NCI-H82 (cell line): ENCODE results near the gene MRPL47.
A peak's percentile ranks its signal among the peaks of the same experiment; 100 is the strongest.
"Not testable (repeated sequence)": the region's sequence is repeated elsewhere in the genome, so short reads cannot be mapped to it uniquely, and the experiment has no call there.

Experiments
- DNase-seq: peaks from one replicate; lab custom pipeline; 2025; lab: John Stamatoyannopoulos, UW

MRPL47 gene

DNA sequence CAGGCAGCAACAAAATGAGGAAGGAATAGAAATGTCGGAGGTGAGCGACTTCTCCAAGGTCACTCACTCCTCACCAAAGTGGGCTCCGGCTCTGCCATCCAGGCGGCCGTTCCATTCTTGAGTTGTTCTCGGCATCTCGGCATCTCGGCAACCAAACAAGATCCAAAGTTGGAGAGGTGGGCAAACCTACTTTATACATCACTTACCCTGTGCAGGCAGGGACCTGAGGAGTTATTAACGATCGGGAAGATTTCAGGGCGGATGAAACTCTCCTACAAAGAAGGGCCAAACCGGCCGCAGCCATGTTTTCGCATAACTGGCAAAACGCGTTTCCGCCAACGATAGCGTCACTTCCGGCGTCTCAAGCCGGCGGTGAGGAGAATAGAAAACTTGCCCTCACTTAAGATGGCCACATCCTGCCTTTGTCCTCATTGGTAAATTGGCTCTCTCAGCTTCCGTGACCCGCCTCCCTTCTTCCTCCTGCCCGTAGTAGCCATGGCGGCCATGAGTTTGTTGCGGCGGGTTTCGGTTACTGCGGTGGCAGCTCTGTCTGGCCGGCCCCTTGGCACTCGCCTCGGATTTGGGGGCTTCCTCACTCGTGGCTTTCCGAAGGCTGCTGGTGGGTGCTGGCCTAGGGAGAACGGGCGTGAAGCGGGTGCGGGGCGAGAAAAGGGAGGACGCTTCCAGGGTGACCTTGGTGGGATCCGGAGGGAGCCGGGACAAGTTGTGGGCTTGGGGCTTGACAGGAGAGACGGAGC lies at the start of gene MRPL47, which contains the start of gene NDUFB5:
MRPL47 (minus strand) TSS at position 318 of the 758 bp plus-strand sequence; CDS start at position 304, 14 bp downstream.
NDUFB5 (plus strand) TSS at position 474 of the 758 bp plus-strand sequence; CDS start at position 496, 22 bp downstream.
- DNase-seq: peak; percentile 99

DNA sequence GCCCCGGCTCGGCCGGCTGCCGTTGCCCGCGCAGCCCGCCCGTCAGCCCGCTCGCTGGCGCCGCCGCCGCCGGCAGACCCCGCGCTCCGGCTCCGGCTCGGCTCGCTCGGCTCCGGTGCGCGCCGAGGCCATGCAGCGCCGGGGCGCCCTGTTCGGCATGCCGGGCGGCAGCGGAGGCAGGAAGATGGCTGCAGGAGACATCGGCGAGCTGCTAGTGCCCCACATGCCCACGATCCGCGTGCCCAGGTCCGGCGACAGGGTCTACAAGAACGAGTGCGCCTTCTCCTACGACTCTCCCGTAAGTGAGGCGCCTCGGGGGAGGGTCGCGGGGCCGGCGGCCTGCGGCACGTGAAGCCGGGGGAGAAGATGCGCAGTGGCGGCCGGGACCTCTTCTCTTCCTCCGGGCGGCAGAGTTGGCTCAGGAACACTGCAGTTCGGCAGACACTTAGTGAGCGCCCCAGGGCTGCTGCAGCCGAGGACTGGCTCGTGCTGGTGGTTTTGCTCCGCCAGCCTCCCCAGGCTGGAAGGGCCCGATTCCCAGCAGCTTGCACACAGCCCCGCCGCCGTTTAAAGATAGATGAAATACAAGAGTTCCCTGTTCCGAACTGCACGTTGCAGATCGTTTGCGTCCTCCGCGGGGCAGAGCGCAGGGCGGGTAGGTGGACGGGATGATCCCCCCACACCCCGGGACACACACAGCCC lies 48.8 kb upstream of the MRPL47 start:
- peak; percentile 81 for DNase-seq

DNA sequence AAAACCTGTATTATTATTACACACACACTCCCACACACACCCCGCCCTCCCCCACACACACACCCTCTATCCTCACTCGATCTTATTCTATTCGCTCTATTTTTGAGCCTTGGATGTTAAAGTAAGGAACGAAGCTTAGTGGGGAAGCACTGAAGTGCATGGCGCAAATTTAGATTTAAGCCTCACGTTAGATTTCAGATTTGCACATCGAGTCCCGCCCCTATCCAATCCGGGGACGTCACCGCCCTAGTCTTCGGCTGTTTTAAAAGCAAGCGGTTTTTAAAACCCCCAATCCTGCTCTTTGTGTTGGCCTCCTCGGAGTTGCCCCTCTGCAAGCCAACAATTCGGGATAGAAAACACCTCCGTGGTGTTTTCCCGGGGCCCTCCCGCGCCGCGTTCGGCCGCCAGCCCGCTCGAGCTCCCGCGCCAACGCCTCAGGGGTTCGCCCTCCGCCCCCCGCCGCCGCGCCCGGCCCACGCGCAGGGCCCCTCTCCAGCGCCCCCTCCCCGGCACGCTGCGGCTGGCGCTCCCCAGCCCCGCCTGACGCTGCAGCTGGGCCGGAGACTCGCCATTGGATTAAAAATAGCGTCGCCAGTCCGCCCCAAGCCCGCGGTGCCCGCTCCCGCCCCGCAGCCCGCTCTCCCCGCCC lies 48.1 kb upstream of the MRPL47 start, which contains the start of gene USP13:
USP13 (plus strand) TSS at position 594 of the 649 bp plus-strand sequence. CDS start 186 bp downstream, outside the sequence.
- peak; percentile 94 for DNase-seq

DNA sequence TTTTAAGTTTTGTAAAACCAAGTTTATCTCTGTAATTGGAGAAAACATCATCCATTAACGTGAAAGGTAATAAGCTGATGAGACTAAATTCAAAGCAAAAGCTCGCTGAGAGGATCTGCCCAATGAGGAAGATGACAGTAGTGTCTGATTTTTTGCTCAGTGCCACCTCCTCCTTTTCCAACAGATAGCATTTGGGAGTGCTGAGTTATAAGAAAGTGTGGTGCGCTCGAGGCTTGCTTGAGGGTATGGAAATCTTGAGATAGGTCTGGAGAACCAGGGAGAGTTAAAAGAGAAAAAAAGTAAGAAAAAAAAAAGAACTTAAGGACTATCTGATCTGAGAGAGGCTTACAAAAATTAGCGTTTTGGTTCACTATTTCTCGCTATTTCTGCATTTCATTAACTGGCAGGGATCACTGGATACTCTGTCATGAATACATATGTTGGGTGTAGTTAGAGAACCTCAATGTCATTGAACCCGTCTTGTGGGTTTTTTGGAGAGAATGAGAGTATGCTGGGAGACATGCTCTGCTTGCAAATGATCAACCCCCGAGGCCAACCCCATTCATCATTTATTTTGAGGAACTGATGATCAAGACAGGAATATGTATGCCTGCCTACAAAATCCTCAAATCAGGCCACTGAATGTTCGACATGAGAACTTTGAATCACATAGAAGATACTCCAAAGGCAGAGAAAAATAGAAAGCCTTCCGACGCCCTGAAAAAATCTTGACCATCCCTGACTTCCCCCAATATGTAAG lies 47.4 kb upstream of the MRPL47 start:
- DNase-seq: peak; percentile 30

DNA sequence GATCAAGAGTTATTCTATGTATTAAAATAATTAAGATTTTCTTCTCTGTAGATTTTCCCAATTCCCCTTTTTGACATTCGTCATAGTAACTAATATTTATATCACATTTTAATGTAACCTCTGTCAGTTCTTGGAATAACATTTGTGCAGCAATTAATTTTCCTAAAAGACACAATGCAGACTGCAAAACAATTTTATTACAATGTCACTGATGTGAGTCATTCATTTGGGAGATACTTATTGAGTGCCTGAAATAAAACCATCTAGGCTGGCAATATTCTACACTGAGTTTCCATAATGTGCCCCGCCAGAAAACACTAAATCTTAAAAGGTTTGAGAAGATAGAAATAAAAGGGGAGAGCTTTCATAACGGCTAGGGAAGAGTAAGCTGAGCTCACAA lies 41.7 kb upstream of the MRPL47 start:
- DNase-seq: no peak

DNA sequence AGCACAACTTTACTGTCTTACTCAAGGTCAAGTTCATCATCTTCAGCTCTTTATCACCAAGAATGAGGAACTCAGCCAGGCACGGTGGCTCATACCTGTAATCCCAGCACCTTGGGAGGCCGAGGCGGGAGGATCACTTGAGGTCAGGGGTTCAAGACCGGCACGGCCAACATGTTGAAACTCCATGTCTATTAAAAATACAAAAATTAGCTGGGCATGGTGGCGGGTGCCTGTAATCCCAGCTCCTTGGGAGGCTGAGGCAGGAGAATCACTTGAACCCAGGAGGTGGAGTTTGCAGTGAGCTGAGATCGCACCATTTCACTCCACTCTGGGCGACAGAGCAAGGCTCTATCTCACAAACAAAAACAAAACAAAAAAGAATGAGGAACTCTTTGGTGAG lies 39.4 kb upstream of the MRPL47 start:
- DNase-seq: not testable (repeated sequence)

DNA sequence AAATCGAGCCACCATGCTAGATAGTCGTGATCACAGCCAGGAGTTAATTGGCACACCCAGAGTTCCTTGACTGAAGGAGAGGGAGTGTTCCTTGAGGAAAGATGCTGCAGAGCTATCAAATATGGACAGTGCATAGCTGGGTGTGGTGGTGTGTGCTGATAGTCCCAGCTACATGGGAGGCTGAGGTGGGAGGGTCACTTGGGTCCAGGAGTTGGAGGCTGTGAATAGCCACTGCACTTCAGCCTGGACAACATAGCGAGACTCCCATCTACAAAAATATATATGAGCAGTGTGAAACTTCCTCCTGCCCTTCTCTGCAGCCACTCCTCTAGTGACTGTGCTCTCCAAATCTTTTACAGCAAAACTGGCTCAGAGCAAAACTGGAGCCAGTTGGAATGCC lies 38.4 kb upstream of the MRPL47 start:
- no peak for DNase-seq

DNA sequence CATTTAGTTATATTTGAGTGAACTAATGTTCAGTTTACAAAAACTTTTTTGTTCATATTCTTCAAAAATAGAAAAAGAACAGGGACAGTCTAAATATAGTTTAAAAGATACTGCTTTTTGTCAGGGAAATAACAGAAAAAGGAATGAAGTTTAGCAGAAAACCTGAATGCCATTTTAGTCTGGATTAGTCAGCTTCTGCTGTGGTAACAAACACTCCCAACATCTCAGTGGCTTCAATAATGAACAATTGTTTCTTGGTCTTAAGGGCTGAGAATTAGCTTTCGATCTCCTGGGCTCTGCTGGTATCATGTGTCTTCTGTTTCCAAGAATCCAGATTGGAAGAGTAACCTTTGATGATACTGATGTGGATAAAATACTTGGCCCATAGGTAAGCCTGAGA lies 36.0 kb upstream of the MRPL47 start:
- no peak for DNase-seq

DNA sequence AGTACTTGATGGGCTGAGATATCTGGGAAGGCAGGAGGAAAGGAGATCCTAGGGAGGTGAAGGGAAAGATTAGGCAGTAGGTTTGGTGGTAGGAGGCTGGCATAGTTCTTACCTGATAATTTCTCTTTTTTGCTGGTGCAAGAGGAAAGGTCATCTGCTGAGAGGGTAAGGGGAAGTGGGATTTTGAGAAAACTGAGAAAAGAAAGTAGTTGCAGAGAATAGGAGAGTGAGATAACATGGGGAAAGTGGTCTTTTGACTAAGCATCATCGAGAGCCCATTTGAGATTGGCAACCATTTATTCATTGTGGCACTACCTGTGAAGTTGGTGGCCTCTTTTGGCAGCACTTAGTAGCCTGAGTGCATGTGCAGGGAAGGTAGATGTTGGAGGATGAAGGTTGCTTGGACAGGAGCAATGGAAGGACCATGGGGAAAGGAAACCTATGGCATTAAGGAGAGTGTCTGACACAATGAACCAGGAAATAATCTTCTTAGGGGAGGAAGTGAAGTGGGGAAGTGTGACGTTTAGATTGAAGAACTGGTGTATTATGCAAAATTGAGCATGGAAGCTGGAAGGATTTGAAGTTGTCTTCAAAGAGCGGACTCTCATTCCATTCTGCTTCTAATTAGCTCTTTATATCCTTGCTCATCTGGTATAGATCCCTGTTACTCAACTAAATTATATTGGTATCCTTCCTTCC lies 26.5 kb upstream of the MRPL47 start:
- DNase-seq: no peak

DNA sequence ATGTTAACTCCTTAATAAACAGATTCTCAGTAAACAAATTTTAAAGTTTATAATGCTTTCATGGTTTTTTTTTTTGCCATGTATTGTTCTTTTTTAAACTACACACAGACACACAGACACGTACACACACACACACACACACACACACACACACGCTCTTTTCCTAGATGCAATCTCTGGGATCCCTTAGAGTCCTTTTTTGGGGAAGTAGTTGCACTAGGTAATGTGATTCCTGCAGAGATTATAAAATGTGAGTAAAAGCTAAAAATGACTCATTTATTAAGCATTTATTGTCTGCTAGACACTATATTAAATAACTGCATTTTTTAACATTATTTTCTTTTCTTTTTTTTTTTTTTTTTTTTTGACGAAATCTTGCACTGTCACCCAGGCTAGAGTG lies 20.0 kb upstream of the MRPL47 start:
- DNase-seq: no peak

DNA sequence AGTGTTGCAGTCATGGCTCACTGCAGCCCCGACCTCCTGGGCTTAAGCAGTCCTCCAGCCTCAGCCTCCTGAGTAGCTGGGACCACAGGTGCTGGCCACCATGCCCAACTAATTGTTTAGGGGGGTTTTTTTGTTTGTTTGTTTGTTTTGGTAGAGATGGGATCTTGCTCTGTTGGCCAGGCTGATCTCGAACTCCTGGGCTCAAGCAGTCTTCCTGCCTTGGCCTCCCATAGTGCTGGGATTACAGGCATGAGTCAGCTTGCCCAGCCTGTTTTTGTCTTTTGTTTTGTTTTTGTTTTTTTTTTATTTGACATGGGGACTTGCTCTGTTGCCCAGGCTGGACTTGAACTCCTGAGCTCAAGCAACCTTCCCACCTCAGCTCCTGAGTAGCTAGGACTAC lies 17.6 kb upstream of the MRPL47 start:
- DNase-seq: no peak

DNA sequence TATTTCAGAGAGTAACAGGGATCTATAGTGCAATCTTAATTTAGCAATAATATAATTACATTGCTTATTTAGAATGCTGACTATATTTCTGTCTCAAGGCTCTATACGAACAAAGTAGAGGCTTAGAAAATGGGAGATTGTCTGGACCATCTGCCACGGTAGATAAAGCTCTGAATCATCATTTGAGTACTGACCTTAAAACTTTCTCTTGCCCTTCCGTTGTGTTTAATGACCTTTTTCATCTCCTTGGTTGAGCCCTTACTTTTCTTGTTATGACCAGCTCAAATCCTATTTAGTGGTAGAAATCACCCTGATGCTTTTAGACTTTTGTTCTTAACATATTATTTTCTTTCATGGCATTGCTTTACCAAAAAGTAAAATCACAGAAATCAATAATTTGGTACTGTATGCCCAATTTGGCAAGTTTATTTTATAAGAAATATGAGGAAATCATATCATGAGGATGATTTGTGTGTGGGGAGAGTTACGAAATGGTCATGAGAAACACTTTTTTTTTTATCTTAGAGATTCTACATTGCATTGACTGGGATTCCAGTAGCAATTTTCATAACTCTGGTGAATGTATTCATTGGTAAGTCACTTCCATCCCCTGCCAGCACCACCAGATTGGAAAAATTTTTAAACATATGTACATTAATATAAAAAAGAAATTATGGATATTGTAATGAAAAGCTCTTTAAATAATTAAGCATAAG lies 11.2 kb upstream of the MRPL47 start:
- peak; percentile 81 for DNase-seq

DNA sequence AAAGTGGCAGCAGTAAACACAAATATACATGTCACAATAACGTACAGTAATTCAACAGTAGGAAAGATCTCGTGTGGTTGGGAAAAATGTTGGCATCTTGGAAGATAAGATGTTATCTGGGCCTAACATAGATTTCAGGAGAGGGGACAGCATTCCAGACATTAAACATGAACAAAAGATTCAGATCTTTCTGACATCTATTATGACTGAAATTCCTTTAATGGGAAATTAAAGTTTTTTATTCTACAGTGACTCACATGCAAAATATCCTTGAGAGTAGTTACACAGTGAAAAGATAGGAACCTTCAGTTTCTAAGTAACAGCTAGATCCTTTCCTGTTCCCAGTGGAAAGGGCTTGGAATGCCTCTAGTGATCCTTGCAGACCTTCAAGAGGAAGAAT lies 9.4 kb upstream of the MRPL47 start:
- no peak for DNase-seq

DNA sequence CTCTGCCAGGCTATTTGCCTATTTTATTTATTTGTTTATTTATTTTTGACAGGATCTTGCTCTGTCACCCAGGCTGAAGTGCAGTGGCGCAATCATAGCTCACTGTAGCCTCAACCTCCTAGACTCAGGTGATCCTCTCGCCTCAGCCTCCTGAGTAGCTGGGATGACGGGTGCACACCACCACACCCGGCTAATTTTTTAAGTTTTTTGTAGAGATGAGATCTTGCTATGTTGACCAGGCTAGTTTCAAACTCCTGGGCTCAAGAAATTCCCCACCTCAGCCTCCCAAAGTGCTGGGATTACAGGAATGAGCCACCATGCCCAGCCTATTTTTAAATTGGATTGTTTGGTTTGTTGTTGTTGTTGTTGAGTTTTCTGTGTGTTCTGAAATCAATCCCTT lies 5.6 kb upstream of the MRPL47 start:
- no peak for DNase-seq

DNA sequence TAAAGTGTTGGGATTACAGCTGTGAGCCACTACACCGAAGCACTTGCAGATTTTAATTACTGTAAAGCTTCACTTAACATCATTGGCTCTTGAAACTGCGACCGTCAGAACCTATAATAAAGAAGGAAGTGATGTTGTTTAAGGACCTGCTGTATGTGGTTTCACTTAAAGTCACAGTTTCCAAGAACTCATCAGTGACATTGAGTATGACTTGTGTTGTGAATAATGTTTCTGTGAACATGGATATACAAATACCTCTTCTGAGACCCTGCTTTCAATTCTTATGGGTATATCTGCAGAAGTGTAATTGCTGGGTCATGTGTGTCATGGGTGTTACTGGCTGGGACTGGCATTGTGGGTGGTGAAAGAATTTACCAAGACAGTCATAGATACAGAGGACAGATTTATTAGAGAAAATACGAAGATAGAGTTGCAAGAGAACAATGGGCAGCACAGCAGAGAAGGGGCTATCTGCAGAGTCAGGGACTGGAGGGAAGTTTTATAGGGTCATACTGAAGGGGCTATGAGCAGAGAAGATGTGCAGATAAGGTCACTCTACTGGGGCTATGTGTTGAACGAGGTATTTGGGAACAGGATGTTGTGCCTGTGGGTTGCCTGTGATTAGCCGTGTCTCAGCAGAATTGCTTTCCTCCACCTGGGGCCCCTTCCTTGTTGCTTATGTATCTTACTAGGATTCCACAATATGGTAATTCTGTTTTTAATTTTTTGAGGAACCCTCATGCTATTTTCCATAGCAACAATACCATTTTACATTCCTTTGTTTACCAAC lies 4.7 kb upstream of the MRPL47 start:
- DNase-seq: no peak

DNA sequence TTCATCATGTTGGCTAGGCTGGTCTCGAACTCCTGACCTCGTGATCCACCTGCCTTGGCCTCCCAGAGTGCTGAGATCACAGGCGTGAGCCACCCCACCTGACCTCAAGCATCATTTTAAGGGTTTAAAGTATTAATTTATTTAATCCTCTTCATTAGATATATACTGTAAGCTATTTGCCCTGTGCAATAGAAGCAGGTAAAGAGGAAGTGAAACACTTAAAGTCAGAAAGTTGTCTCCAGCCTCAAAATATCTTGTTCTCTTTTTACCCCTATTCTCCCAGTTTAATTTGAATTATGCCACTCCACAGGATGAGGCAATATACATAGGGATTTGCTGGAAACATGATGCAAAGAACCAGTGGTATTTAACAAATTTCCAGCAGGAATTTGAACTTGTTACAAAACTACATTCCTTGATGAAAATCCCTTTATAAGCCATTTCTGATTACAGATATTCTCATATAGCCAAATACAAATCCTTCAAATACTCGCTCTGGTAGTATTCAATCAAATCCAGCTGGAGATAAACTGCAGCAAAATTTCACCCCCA lies 2.2 kb upstream of the MRPL47 start:
- no peak for DNase-seq

DNA sequence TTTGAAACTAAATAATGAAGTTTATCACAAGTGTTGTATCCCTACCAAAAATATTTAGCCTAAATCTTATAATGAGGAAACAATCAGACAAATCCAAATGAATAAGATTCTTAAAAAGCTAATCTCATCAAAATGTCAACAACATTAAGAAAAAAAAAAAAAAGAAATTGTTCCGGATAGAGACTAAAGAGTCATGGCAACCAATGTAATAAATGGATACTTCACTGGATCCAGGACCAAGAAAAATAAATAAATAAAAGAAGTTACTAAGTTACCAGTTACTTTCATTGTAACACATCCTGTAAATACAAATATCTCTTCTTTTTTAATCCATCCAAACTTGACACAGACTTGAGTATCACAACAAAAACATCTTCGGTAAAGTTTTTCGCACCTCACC lies 607 bp downstream of the MRPL47 start:
- no peak for DNase-seq

DNA sequence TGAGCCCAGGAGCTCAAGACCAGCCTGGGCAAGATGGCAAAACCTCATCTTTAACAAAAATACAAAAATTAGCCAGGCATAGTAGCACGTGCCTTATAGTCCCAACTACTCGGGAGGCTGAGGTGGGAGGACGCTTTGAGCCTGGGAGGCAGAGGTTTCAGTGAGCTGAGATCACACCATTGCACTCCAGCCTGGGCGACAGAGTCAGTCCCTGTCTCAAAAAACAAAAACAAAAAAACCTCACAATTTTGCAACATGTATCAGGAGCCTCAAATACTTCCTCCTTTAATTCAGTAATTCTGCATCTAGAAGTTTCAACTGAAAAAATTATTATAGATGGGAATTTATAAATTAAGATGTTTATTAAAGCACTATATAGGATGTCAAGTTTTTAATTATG lies 1.1 kb downstream of the MRPL47 start:
- no peak for DNase-seq

DNA sequence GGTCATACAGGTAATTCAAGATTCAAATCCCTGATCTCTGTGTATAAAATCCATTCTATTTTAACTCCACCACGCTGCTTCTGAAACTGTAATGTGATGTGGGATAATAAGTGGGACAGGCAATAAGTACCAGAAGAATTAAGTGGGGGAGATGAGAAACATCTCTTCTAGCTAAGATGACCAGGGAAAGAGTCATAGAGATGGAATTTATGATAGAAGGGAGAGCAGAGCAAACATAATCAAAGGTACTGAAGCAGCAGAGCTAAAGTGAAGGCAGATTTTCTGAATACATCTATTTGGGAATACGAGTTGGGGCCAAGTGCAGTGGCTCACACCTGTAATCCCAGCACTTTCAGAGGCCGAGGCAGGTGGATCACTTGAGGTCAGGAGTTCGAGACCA lies 4.9 kb downstream of the MRPL47 start:
- DNase-seq: no peak

DNA sequence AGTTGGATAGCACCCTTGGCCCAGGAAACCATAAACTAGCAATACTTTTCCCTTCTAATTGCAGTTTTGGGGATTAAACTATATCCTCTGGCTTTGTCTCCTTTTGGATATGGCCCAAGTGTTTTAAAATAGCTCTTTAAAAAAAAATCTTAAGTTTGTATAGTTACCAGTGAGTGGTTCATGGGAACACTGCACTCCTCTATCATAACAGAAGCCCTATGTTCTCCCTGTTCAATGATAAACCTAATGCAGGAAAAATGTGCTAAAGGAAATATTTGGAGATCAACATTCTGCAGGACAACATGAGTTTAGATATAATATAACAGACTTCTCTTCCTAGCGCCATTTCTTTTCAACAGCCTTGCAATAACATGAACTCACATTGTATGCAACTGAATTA lies 13.1 kb downstream of the MRPL47 start:
- DNase-seq: no peak
